CD4-positive, alpha-beta T cell treated with Interleukin-15 for 1 hour (primary cell): ENCODE results near the gene SETBP1.

ENCODE experiments used
- DNase-seq: peaks from one replicate; pipeline ENCODE4 v3.0.0-alpha.2; 2020

Gene SETBP1

DNA sequence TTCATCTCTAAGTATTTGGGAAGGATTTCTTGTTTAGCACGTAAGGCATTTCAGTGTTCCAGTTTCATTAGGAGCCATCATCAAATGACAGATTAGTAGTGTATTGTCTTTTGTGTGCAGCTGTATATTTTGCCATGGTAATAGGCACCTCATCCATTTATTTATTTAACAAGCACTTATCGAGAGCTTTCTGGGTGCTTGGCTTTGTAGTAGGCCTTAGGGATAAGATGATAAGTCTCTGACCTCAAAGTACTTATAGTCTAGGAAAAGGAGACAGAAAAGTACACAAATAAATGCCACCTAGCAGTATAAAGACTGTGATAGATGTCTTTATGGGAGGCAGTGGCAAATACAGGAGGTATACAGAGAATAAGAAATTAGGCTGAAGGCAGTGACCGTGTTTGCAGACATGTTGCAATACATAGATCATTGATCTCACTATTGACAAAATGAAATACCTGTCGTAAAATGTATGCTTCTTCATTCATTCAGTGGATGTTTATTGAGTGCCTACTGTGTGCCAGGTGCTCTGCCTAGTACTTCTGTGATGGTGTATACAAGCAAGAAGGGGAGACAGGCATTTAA lies 265.9 kb downstream of the SETBP1 start:
- no peak for DNase-seq

DNA sequence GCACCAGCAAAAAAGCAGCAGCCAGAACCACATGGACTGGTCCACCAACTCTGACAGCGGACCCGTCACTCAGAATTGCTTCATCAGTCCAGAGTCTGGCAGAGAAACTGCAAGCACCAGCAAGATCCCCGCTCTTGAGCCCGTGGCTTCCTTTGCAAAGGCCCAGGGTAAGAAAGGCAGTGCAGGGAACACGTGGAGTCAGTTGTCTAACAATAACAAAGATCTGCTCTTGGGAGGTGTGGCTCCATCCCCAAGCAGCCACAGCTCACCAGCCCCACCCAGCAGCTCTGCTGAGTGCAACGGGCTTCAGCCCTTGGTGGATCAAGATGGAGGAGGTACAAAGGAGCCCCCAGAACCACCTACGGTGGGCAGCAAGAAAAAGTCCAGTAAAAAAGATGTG lies 269.3 kb downstream of the SETBP1 start:
- DNase-seq: no peak

DNA sequence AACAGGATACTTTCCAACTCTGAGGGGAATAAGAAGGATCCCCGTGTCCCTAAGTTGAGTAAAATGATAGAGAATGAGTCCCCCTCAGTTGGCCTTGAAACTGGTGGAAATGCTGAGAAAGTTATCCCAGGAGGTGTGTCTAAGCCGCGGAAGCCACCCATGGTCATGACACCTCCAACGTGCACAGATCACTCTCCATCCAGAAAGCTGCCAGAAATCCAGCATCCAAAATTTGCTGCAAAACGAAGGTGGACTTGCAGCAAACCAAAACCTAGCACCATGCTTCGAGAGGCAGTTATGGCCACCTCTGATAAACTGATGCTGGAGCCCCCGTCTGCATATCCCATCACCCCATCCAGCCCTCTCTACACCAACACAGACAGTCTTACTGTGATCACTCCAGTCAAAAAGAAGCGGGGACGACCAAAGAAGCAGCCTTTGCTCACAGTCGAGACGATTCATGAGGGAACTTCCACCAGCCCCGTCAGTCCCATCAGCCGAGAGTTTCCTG lies 270.1 kb downstream of the SETBP1 start:
- DNase-seq: no peak

DNA sequence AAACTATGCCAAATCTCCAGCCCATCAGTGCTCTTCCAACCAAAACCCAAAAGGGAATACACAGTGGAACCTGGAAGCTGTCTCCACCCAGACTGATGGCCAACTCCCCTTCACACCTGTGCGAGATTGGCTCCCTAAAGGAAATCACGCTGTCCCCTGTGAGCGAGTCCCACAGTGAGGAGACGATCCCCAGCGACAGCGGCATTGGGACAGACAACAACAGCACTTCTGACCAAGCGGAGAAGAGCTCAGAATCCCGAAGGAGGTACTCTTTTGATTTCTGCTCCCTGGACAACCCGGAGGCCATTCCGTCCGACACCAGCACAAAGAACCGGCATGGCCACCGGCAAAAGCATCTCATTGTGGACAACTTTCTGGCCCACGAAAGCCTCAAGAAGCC lies 271.1 kb downstream of the SETBP1 start:
- no peak for DNase-seq

DNA sequence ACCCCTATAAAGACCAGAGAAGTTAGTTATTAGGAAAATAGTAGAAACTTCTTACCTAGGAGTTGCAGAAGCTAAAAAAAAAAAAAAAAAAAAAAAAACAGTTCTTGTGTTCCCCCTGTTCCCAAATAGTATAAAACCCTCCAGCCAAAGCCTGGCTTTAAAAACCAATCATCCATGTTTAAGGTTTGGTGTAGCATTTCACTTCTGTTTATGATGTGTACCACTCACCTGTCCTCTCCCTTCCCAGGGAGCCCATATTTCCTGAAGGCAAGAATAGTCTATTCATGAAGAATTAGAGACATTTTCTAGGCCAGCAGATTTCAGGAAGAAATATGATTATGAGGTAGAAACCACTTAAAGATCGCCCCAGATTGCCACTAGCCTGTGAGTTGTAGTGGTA lies 273.6 kb downstream of the SETBP1 start:
- no peak for DNase-seq

DNA sequence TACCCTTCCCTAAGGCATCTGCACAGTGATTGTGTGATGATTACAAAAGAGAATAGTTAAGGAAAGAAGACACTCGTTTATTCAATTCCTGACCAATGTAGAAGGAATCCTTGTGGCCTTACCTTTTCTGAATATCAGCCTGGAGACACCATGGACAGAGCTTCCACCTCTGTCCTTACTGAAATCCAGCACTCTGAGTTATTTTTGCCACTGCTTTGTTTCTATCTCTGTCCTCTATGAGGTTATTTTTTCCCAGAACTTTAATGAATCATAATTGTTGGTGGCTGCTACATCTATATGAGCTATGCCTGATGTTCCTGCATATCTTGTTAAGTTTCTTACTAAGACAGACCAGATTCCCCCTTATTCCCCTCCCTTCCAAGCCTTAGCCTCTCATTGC lies 275.1 kb downstream of the SETBP1 start:
- DNase-seq: no peak

DNA sequence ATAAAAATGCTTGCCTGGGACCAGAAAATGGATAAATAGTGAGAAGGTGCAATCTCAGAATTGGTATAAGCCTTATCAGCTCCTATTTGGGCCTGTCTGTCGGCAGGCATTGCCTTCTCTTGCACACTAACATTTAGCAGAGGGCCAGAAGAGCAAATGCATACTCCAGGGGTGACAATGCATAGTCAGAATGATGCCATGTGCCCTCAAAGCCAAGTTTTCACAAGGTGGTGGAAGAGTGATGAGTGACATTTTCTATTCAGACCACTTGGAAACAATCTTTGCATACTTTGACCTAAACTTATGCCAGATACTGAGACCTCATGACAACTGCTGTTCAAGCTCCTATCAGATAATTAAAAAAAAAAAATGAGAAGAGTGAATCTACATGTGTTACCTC lies 276.3 kb downstream of the SETBP1 start:
- DNase-seq: no peak

DNA sequence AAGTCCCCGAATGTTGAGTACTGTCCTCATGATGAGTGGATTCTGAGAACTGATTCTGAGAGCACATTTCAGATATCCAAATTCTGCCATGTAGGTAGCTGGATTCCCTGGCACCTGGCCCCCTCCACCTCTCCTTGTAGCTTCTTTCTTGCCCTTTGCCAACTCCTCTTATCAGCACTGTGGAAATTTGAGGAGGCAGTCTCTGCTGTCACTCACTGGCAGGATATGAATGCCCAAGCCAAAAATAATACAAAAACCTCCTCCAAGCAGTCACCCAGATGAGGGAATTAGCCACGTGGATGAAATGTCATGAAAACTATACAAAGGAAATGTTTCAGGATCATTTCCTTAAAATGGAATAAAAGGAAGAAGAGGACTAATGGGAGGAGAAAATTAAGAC lies 276.8 kb downstream of the SETBP1 start:
- no peak for DNase-seq

DNA sequence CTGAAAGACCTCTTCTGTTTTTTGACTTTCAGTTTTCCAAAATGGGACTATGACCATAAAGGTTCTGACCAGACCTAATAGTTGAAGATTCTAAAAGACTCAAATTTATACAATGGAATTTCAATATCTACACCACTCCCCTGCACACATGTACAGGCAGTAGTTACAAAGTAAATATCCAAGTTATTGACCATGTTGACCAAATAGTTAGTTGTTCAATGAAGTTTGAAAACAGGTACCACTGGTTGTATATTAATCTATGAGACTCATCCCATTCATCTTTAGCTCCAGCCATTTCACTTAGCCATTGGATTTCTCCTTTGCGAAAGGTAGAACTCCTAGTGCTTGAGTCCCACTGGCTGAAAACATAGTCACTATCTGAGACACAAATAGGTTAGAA lies 277.4 kb downstream of the SETBP1 start:
- DNase-seq: no peak

DNA sequence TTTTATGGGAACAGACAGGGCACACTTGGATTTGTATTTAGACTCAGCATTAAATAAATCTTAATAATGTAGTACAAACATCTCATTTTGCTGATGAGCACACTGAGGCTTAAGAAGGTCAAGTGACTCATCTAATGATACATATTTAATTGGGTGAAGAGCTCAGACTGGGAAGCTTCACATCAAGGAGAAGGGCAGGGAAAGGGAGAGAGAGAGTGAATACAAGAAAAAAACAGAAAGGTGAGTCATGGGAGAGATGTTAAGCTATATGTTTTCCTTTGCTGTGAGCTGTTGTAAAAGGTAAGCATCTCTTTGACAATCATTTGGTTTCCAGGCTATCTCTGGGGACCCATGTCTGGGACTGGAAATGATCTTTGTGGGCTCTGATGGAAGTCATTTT lies 277.8 kb downstream of the SETBP1 start:
- no peak for DNase-seq

DNA sequence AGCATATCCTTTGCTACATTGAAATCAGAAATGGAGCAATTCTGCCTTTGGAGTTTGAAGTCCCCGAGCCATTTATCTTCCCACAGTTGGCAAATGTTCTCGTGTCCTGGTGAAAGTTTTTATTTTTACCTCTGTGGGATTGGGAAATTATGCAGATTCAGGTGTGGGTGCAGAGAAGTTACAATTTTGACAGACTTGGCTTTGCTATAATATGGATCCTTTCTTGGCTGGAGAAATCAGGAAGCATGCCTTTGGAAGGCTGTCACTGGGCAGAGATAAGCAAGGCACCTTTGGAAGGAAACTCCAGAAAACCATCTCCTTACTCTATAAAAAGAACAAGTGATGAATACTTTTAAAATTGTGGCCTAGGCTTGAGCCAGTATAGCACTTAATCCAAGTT lies 278.3 kb downstream of the SETBP1 start:
- no peak for DNase-seq

DNA sequence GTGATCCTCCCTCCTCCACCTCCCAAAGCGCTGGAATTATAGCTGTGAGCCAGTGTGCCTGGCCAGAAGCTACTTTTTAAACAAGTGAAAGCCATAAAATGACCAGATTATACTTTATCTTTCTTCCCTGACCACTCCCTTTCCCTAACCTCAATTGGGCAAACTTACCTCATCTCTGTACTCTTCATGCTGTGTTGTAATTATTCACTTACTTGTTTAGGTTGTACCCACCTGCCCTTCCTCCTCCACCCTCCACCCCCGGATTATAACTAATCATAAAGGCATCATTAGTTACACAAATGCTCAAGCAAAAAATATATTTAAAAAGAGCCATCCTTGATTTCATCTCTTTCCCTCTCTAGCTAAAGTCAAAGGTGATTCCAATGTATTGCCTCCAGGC lies 279.9 kb downstream of the SETBP1 start:
- no peak for DNase-seq

DNA sequence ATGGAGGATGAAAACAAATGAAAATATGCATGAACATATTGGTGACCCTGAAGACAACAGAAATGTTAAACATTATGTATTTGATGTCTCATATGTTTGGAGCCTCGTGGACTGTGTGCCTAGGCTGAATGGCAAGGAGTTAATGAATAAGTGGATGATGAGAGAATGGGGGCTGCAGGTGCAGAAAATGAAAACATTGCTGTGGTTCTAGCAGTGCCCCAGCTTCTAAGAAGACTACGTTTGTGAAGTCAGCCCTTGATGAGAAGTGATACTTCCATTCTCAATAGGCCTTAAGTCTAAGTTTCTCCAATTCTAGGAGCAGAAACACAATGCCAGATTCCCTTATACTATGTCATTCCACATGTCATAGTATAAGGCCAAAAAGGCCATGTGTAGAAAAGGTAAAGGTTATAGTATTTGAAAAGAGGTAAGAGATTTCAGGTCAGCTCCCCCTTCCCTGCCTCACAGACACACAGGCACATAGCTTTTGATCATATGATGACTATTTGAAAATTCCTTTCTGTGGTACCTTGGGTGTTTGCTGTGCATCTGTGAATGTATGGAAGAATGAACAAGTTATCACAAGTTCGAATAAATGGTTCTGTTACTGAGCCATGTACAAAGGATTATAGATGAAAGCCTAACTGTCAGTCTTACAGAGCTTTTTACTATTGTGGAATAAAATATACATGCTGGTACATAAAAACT lies 280.8 kb downstream of the SETBP1 start:
- no peak for DNase-seq

DNA sequence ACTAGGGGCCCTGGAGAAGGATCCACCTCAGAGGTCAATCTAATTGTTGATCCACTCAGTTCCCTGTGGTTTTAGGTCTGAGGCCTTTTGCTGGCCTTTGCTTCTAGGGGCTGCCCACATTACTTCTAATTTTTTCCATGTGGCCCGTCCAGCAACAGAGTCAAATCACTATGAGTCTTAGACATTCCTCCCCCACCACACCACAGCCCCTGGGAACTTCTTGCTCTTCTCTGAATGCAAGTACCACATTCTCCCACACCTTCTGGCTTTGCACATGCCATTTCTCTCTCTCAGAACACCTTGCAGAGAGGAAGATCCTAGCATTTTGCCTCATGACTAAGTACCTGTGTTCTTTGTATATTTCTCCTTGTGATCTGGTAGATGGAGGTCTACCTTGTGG lies 286.9 kb downstream of the SETBP1 start:
- DNase-seq: no peak

DNA sequence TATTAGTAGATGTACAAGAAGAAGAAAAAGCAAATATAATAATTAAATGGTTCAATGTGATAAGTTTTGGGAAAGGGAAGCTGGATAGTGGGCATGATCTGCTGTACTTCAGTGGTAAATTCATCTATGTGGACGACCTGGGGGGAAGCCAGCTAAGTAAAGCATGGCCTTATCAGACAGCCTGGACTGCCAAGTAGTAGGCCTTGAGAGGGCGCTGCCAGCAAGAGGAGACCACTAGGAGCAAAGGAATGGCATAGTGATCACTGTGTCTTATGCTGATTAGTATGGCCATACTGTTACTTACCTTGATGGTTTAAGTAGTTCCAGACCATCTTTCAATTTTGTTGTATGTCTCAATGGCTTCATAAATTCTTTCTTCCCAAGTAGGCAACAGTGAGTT lies 287.6 kb downstream of the SETBP1 start:
- no peak for DNase-seq

DNA sequence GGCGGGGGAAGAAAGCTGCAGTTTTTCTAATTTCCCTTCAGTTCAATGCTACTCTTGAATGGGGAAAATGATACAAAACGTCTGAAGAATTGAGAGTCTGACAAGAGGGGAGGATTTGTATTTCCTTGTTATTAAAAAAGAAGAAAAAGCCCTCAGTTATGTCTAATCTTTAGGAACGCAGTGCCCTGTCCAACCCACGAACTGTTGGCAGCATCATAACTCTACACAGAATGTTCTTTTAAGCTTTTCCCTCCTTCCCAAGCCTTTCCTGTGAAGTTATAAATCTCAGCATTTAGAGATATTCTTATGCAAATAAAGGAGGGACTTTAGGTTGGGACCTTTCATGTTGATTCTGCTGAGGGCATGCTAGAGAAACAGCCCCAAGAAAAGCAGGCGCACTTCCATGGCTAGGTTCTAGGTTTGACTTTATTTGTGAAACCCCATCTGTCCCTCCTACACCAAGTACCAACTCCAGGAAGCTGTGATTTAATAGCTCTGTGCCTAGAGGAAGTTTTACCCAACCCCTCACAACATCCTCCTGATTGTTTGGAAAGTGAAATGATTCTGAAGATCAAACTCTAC lies 288.6 kb downstream of the SETBP1 start:
- DNase-seq: no peak

DNA sequence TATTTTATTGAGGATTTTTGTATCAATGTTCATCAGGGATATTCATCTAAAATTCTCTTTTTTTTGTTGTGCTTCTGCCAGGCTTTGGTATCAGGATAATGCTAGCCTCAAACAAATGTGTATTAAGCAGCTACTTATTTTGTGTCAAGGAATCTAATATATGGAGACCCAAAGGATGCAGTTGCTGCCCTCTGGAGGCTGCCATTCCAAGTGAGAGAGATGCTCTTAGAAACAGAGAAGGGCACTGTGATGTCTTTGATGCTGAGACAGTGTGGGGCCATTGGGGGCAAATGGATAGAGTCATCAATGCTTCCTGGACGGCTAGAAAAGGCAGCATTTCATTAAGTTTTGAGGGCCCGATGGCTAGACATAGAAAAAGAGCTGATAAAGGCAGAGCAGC lies 292.6 kb downstream of the SETBP1 start:
- no peak for DNase-seq

DNA sequence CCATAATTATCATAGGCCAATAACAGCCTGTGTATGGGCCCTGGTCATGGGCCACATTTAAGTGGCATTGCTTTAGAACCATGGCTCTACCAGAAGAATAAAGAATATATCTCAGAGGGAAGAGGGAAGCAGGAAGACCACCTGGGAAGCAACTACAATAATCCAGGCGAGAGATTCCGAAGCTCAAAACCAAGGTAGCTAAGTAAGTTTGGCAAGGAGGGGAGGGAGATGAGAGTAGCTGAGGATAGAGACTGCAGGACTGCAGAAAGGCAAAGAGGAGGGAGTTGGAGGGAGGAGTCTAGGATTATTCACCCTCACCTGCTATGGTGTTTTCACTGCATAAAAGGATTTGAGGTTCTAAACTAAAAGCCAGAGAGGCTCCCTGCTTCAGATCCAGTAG lies 293.5 kb downstream of the SETBP1 start:
- no peak for DNase-seq

DNA sequence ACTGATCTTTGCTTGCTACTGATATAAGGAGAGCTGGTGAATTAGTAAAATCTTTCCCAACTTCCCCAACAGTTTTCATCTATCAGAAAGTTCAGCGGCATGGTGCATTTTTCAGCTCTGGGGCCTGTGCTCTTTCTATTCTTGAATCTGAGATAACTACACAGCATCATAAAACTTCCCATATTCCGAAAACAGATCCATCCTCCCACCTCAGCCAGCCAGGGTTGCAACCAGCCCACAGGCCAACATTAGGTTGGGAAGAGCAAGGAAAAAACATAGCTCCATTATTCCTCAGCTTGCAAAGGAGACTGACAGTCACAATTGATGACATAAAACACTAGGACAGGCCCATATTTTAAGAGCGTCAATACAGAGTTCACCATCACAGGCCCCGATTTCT lies 297.2 kb downstream of the SETBP1 start:
- no peak for DNase-seq

DNA sequence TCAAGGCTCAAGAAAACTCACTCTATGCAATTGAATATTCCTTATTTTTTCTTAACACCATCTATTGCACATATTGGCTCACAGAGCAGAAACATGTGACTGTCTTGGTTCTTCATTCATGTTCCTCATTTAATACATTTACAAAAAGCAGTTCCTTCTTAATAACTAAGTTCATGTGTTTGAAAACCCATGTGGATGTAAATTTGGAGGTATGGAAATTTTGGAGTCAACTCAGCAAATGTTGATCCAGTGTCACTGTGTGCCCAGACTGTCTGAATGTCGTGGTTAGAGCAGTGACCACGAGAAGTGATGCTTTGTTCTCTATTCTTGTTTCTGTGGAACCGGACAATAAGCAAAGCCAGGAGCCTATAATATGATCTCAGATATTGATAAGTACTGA lies 299.1 kb downstream of the SETBP1 start:
- DNase-seq: no peak

DNA sequence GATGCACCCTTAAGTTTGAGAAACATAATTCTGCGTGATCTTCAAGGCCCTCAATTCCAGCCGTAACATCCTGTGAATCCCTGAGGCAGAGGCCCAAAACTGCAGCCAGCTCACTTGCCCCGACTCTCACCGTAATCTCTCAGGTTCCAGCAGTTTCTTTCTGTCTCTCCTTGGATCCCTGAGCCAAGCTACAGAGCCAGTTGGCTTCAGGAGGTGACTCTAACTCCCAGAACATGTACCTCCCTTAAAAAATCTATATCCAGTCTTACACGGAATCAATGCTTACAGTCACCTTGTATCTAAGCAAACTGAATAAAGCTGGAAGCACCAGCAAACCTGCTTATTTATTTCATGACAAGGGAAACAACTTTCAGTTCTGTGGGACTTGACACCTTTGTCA lies 300.4 kb downstream of the SETBP1 start:
- no peak for DNase-seq

DNA sequence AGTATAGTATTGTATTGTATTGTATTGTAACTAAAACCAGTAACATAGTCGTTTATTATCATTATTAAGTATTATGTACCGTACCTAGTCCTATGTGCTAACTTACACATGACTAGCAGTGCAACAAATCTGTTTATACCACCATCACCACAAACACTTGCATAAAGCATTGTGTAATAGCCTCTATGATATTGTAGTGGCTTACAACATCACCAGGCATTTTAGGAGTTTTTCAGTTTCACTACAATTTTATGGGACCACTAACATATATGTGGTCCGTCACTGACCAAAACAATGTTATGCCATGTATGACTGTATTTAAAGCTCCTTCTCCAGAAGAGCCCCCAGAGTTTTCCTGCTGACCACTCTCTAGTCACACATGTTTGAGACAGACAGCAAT lies 306.2 kb downstream of the SETBP1 start:
- no peak for DNase-seq

DNA sequence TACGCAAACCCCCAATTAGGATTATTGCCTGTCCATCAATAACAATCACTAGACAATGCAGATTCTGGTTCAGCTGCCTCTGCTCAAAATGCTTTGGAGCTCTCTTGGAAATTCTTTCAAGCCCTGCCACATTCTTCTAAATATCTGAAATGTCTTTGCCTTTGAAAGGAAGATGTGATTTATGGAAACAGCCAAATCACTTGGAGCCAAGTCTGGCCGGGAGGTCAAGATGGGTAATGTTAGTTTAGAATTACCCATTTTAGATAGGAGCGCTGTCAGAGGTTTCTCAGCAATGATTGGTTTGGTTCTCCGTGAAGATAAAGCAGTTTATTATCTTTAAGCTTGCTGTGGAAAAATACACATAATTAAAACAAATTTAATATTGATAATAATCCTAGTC lies 306.7 kb downstream of the SETBP1 start:
- DNase-seq: no peak

DNA sequence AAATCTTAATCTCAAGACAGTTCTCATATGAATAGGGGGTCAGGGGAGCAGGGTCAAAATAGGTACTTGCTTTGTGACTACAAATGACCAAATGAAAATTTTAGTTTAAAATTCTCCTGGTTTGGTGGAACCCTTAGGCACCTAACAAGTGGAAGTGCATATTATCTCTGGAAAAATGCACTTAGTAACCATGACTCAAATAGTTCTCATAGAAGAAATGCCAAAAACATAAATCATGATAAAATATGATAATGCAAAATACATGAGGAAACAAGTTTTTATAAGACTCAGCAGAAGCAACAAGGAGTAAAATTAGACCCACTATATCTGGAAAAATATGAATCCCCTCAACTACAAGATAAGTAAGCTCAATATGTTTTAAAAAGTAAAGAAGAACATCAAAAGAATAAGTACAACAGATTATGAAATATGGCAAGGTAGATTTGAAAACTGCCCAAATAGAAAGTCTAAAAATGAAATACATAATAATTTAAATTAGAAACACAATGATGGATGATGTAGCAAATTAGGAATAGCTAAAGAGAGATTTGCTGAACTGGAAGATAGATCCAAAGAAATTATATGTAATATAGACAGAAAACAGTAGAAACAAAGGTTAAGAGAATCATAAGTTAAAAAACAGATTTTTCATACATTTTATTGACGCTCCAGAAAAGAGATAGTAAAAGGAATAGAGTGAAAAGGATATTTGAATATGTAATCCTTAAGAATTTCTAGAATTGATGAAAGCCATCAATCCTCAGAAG lies 308.3 kb downstream of the SETBP1 start:
- DNase-seq: no peak
